ENCODE results near the gene BCAS3.
A peak's percentile ranks its signal among the peaks of the same experiment; 100 is the strongest.

BCAS3 gene

DNA sequence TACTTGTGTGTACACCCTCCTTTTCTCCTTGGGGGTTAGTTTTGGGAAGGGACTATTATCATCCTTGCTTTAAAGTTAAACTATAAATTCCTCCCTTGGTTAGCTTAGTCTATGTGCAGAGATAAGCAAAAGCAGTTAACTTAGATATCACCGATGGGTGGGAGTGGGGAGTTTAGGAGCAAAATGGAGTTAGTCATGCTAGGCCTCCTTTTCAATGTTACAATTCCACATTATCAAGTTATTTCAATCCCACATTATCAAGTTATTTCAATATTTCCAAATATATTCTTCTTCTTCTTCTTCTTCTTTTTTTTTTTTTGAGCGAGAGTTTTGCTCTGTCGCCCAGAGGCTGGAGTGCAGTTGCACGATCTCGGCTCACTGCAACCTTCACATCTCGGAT lies 1.7 kb upstream of the BCAS3 start:
- DNase-seq = no peak

DNA sequence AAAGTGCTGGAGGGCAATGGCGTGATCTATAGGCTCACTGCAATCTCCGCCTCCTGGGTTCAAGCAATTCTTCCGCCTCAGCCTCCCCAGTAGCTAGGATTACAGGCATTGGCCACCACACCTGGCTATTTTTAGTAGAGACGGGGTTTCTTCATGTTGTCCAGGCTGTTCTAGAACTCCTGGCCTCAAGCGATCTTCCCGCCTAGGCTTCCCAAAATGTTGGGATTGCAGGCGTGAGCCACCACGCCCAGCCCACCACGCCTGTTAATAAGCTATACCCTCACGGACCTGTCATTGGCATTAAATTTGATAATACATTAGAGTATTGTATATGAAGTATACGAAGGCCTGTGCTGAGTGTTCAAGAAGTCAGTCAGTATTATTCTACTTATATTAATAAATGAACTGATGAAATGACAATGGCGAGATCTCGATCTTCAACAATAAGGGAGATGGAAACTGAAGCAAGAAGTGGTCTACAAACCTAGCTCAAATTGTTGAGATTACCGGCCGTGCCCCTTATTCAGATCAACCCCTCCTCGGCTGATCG lies 818 bp upstream of the BCAS3 start:
- no peak for DNase-seq

DNA sequence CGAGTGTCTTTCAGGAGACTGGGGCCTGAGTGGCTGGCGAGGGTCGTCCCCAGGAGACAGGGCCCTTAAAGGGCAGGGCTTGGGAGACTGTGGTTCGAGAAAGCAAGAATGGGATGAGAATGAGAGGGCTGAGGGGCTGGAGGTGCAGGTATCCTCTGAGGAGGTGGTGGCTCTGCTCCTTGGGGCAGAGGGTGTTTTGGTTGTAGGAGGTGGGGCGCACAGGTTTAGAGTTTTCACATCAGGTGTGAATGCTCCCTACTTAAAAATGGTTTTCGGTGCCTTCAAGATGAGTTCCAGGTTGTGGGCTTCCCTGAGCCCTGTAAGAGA lies 430 bp downstream of the BCAS3 start:
- DNase-seq = no peak

DNA sequence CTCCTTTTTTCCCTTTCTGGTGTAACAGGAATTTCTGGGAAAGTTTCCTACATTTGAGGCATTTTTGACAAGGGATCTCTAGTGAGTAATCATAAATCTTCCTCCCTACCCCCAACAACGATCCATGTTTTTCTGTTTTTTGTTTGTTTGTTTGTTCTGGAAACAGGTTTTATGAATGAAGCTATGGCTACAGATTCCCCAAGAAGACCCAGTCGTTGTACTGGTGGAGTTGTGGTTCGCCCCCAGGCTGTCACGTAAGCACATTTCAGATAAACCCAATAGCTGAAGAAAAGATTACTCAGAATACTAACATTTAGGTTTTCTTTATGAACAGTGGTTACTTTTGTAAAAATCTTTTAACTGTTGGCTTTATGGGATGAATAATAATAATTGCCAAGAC lies 1.6 kb downstream of the BCAS3 start:
- no peak for DNase-seq

DNA sequence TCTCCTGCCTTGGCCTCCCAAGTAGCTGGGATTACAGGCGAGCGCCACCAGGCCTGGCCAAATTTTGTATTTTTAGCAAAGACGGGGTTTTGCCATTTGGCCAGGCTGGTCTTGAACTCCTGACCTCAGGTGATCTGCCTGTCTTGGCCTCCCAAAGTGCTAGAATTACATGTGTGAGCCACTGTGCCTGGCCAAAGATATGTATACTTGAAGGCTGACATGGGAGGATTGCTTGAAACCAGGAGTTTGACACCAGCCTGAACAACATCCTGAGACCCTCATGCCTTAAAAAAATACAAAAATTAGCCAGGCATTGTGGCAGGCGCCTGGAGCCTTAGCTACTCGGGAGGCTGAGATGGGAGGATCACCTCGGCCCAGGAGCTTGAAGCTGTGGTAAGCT lies 3.1 kb downstream of the BCAS3 start:
- no peak for DNase-seq

DNA sequence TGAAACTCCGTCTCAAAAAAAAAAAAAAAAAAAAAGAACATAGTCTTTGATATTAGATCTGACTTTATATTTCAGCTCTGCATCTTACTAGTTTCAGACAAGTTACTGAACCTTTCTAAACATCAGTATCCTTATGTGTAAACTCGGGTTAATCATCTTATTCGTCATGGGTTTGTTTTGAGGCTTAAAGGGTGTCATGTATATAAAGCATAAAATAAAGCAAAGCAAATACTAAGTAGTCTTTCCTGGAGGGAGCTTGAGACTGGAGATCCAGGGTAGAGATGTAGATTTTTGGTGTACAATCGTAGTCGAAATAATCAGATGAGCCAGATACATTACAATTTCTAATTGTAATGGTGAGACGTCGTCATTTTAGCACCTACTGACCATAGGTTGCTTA lies 7.8 kb downstream of the BCAS3 start:
- no peak for DNase-seq

DNA sequence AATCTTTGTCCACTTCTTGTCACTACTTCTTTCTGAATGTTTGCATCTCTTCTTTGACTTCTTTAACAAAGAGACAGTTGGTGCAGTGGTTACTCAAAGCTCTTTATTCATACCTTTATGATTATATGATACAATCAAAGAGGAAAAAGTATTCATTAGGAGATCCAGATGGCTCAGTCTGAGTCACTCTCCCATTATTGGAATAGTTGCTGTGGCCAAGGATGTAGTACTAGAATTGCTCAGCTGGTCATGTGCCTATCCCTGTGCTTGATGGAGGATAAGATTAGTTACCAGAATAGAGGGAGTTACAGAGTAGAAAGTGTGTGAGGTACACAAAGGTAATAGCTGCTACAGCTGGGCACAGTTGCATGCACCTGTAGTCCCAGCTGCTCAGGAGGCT lies 18.3 kb downstream of the BCAS3 start:
- no peak for DNase-seq

DNA sequence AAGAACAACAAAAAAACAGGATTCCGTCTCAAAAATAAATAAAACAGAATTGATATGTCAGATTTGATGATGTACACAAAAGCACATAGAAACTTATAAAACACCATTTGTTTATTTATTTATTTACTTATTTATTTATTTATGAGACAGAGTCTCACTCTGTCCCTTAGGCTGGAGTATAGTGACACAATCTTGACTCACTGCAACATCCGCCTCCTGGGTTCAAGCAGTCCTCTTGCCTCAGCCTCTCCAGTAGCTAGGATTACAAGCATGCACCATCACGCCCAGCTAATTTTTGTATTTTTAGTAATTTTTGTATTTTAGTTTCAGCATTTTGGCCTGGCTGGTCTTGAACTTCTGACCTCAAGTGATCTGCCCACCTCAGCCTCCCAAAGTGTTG lies 21.4 kb downstream of the BCAS3 start:
- no peak for DNase-seq

DNA sequence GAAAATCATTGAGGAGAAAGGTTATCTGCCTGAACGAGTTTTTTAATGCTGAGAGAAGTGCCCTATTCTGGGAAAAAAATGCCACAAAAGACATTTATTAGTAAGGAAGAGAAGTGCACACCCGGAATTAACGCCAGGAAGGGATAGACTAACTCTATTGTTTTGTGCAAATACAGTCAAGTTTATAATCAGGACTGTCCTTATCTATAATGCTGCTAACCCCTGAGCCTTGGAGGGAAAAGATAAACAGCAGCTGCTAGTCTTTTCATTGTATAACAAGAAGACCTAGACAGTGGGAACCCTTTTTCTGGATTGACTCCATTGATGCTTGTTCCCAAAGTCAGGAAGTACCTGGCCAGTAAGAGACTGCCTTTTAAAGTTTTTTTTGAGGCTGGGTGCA lies 26.5 kb downstream of the BCAS3 start:
- DNase-seq = no peak

DNA sequence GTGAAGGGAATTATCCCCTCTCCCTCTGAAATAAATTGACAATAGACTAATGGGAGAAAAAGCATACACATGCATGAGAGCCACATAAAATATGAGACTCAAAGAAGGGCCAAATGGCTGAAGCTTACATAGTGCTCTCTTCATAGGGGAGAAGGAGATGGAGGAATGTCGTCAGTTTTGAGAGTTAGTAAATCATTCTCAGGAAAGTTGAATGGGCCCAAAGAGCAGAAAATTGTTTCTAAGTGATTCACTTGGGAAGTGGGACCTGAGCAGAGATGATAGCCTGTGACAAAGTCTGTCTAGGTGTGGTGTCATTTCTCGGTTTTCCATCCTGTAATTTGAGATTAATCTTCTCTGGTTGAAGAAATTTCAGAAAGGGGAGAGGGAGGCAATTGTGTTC lies 35.0 kb downstream of the BCAS3 start:
- no peak for DNase-seq

DNA sequence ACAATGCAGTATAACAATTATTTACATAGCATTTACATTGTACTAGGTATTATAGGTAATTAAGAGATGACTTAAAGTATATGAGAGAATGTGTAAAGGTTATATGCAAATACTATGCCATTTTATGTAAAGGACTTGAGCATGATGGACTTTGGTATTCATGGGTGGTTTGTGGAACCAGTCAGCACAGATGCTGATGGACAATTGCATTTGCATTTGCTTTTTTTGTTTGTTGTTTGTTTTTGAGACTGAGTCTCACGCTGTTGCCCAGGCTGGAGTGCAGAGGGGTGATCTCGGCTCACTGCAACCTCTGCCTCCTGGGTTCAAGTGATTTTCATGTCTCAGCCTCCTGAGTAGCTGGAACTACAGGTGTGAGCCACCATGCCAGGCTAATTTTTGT lies 36.0 kb downstream of the BCAS3 start:
- DNase-seq = no peak

DNA sequence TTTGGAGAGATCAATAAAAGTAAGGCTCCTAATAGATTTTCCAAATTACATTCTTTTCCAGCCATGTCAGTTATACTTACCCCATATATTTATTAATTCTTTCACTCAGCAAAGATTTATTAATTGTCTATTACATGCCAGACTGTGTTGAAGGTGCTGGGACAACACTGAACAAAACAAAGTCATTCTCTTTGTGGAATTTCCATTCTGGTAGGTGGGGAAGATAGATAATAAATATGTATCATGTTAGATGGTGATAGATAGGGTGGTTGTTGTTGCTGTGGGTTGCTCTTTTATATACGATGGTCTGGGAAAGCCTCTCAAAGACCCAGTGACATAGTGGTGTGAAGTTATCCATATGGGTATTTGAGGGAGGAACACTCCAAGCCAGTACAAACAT lies 39.1 kb downstream of the BCAS3 start:
- no peak for DNase-seq

DNA sequence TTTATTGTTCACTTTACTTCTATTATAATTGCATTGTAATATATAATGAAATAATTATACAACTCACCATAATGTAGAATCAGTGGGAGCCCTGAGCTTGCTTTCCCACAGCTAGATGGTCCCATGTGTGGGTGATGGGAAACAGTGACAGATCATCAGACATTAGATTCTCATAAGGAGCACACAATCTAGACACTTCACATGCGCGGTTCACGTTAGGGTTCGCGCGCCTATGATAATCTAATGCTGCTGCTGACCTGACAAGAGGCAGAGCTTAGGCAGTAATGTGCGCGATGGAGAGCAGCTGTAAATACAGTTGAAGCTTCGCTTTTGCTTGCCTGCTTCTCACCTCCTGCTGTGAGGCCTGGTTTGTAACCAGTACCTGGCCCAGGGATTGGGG lies 40.2 kb downstream of the BCAS3 start:
- DNase-seq = no peak

DNA sequence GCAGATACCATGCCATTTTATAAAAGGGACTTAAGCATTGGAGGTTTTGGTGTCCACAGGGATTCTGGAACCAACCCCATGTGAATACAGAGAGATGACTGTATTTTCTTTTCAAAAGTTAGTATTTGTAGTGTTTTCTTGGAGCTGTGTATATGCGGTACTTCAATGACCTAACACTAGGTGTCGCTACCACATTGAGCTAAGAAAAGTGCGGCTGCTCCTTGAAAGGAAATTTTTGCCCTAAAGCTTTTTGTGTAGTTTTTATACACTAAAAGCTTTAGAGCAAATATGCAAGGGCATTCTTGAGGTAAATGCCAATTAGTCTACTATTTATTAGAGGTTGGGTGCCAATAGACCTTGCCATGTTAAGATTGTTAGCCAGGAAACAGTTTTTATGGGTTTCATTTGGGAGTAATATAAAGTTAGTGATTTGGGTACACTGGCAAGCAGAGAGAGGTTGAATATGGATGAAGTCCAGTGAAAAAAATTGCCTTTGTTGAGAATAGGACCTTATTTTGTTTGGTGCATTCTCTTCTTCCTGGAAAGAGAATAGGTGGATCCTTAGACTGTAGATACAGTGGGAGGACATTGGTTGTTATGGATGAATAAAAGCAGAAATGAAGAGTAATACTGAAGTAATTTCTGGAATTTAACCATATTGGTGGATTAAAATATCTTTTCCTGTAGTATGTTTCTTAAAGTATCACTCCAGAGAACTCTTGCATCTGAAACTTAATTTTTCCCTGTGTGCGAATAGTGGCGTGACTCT lies 43.3 kb downstream of the BCAS3 start:
- DNase-seq = peak; percentile 13

DNA sequence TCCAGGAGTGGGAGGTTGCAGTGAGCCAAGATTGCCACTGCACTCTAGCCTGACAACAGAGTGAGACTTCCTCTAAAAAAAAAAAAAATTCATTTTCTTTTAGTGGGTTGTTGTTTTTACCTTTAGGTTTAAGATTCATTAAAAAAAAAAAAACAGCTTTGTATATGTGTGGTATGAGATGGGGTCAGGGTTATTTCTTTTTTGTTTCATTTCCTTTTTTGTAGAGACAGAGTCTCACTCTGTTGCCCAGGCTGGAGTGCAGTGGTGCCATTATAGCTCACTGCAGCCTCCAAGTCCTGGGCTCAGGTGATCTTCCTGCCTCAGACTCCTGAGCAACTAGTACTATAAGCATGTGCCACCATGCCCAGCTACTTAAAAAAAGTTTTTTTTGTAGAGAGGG lies 47.0 kb downstream of the BCAS3 start:
- no peak for DNase-seq

DNA sequence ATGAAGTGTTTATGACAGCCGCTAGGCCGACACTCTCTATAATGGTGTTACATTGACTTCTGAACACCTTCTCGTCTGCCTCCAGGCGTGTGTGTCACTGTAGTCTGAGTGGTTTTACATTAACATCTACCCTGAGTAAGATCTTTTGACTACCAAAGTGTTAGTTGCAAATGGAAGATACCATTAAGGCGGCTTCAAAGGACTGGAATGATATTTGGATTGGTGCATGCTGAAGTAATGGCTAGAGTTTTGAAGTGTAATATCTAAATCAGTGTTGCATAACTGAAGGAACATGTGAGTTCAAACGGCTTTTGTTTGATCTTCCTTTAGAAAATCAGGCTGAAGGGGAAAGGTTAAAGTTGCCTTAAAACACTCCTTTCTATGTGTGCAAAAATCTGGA lies 52.2 kb downstream of the BCAS3 start:
- no peak for DNase-seq

DNA sequence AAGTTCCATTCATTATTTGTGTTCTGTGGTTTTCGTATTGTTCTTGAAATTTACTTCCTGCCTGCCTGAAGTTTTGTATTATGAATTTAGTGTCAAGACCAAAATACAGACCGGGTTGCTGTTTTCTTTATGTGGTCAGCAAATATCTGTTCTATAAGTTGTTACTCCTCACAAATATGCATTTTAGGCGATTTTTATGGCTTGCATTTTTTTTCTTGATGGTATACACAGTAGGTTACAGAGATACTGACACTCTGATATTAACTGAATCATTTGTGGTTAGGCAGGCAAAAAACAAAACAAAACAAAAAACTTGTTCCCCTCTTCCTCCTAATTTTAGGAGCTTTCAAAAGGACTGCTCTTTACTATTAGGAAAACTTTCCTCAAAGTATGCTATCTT lies 52.6 kb downstream of the BCAS3 start:
- DNase-seq = no peak

DNA sequence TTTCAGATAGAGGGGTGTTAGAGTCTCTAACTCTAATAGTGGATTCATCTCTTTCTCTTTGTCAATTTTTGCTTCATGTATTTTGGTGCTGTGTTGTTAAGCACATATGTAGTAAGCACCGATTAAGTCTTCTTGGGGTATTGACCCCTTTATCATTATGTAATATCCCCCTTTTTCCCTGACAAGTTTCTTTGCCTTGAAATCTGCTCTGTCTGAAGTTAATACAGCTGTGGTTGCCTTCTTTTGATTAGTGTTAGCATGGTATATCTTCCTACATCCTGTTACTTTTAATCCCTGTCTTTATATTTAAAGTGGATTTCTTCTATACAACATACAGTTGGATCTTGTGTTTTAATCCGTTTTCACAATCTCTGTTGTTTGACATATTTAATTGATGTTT lies 60.6 kb downstream of the BCAS3 start:
- no peak for DNase-seq

DNA sequence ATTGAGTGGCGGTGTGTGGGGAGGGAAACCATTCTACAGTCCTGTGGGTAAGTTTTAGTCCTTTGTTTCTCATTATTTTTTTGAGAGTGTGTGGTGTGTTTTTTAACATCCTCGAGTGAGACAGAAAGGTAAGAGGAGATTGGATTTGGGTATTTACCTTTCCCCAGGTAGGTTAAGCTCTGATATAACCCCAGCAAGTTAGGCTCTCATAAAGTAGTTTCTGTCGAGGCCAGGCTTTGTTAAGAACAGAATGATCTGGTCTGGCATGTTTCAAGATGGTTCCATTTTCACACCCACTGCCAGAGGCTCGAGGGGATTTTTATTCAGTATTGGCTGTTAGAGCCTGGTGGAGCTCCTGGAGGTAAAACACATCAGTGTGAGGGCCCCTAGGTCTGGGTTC lies 62.9 kb downstream of the BCAS3 start:
- DNase-seq = no peak

DNA sequence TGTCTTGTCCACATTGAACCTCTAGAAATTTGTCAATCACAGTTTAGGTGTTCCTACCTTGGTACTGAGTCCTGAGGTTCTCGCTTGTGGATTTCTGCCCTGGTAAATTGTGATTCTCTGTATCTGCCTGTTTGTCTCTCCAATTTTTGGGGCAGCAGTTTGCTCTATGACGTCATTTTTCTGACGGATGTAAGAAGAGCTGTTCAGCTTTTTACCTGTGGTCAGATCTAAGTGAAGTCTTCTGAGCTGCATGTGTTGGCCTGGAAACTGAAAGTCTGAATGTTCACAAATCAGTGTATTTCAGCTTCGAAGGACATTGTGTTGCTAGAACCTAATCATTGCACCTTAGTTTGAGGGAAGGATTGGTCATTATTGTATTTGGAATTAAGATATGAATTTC lies 63.4 kb downstream of the BCAS3 start:
- DNase-seq = no peak

DNA sequence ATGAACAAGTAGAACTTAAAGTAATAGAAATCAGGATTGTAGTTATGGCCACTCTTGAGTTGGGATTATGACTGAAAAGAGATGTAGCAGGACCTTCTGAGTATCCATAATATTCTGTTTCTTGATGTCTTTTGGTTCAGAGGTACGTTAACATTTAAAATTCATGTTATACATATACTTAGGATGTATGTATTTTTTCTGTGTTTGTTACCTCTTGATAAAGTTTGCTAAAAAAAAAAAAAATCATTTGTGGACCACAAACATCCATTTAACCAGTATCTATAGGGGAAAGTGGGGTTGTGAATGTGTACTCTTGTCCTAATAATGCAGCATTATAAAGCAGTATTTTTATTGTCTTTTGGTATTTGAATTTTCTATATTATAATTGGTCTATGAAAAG lies 65.6 kb downstream of the BCAS3 start:
- DNase-seq = no peak

DNA sequence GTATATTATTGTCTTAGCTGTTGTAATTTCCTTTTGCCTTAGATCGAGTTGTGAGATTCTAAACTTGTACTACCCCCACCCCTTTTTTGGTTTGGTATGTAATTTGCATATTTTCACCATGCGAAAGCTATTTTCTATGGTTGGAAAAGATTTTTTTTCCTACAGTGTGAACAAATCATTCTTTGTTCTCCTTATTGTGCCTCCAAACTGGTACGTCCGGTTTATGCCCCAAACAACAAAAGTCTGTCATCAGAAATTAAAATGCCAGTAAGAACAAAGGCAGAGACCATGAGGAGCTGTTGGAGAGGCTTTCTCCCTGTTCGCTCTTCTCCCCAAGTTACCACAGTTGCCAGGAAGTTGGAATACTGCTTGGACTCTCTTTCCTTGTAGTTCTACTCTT lies 66.1 kb downstream of the BCAS3 start:
- no peak for DNase-seq

DNA sequence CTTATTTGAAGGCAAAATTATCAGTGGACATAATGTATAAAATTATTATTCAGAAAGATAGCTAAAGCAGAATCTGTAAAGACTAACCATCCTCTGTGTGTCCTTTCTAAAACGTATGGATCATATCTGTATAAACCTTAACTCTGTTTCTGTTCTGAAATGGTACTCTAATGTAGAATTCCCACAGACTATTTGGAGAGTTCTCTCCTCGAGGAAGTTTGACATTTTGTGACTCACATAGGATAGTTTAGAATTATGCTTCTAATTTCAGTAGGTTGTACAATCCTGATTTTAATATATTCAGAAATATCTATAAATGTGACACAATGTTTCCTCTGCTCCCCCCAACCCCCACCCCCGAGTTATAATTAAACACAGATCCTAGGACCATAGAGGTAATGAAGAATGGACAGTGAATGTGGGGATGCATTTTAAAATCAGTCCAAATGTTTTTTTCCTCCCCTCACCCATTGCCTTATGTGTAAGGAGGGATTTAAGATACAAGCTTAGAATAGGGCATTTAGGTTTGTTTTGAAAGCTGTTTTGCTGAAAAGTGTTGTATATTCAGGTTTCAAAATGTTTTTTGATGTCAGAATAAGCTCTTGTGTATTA lies 66.8 kb downstream of the BCAS3 start:
- DNase-seq = no peak

DNA sequence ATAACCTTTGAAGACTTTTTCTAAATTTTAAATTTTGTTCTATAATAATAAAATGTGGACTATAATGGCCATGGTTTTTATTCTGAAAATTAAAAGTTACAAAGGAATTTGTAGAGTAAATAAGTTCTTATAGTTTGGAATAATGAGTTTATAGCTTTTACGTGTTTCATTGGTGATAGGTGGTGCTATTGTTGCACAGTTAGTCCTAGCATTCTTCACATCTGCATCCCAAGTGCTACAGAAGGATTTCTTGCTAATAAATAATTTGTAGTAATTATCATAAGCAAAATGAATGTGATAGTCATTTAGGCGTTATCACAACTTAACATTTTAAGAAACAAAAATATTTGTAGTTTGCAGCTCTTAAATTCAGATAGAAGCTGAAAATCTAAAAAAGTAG lies 67.9 kb downstream of the BCAS3 start:
- DNase-seq = no peak
